GM18907 (cell line): ENCODE results near the gene FAM13B.
"Not testable (repeated sequence)": the region's sequence is repeated elsewhere in the genome, so short reads cannot be mapped to it uniquely, and the experiment has no call there.

Source experiments
- ATAC-seq: cut with Tn5 transposase; IDR thresholded peaks from one replicate; pipeline ENCODE4 v1.9.1; 2021; ENCODE audit warnings: mild to moderate bottlenecking, moderate library complexity; ENCODE audit not compliant: unreplicated experiment

Gene FAM13B

GRCh38 chr5:138035605-138036537 lies 3.0 kb upstream of the FAM13B start:
- ATAC-seq: peak; percentile 38

GRCh38 chr5:138033907-138034306 lies 1.0 kb upstream of the FAM13B start:
- ATAC-seq: no peak

GRCh38 chr5:138033386-138033808 lies 518 bp upstream of the FAM13B start:
- peak; percentile 2 for ATAC-seq

GRCh38 chr5:138032028-138032571 lies 779 bp downstream of the FAM13B start:
- ATAC-seq: peak; percentile 51

- no peak for ATAC-seq
Measured at GRCh38 chr5:138029944-138030343, 2.9 kb downstream of the FAM13B start.

- no peak for ATAC-seq
Measured at GRCh38 chr5:138029501-138029900, 3.4 kb downstream of the FAM13B start.

- ATAC-seq: no peak
Measured at GRCh38 chr5:138028971-138029365, 3.9 kb downstream of the FAM13B start.

- ATAC-seq: not testable (repeated sequence)
Measured at GRCh38 chr5:138028262-138028970, 4.5 kb downstream of the FAM13B start.

- ATAC-seq: not testable (repeated sequence)
Measured at GRCh38 chr5:138026793-138027192, 6.1 kb downstream of the FAM13B start.

- no peak for ATAC-seq
Measured at GRCh38 chr5:138025285-138025684, 7.6 kb downstream of the FAM13B start.

GRCh38 chr5:138024117-138024516 lies 8.8 kb downstream of the FAM13B start:
- ATAC-seq: no peak

GRCh38 chr5:138022912-138023311 lies 10.0 kb downstream of the FAM13B start:
- no peak for ATAC-seq

GRCh38 chr5:138021771-138022170 lies 11.1 kb downstream of the FAM13B start:
- ATAC-seq: no peak

- ATAC-seq: no peak
Measured at GRCh38 chr5:138018849-138019248, 14.0 kb downstream of the FAM13B start.

- ATAC-seq: no peak
Measured at GRCh38 chr5:138015916-138016315, 17.0 kb downstream of the FAM13B start.

GRCh38 chr5:138011991-138012390 lies 20.9 kb downstream of the FAM13B start:
- ATAC-seq: no peak

- no peak for ATAC-seq
Measured at GRCh38 chr5:138000102-138000723, 32.7 kb downstream of the FAM13B start.

GRCh38 chr5:137997726-137998213 lies 35.1 kb downstream of the FAM13B start:
- peak; percentile 78 for ATAC-seq

GRCh38 chr5:137995749-137996128 lies 37.1 kb downstream of the FAM13B start:
- ATAC-seq: no peak

- no peak for ATAC-seq
Measured at GRCh38 chr5:137995077-137995748, 37.7 kb downstream of the FAM13B start.
